Fibroblast of lung (primary cell): Measurements from ENCODE around the gene ZBBX. TPM values are rescaled to one million over a fixed set of nuclear protein-coding genes. Genes with fewer than 3 reads are reported as not detected.

ENCODE experiments used
- DNase-seq, 2 donors: peaks; one replicate each; pipeline versions ENCODE4 v3.0.0 to v3.0.0-alpha.2; 2010; ENCODE audit warnings: low read depth in 2 of 2
- H2AFZ ChIP-seq: 2 replicates; pipeline ENCODE4 v1.5.1; 2012; ENCODE audit warnings: low read length, control low read depth, inconsistent platforms
- H3K27ac ChIP-seq: 2 replicates; pipeline ENCODE4 v1.5.1; 2011; ENCODE audit warnings: low read length, control low read depth; ENCODE audit not compliant: insufficient read depth
- H3K27me3 ChIP-seq: 2 replicates; pipeline ENCODE4 v1.5.1; 2011; ENCODE audit warnings: mild to moderate bottlenecking, low read length; ENCODE audit not compliant: control insufficient read depth, insufficient read depth
- H3K36me3 ChIP-seq: 2 replicates; pipeline ENCODE4 v1.5.1; 2011; ENCODE audit warnings: low read length; ENCODE audit not compliant: control insufficient read depth, insufficient read depth
- H3K4me1 ChIP-seq: 2 replicates; pipeline ENCODE4 v1.5.1; 2011; ENCODE audit warnings: low read length; ENCODE audit not compliant: control insufficient read depth, insufficient read depth; ENCODE audit errors: extremely low read depth
- H3K4me2 ChIP-seq: 2 replicates; pipeline ENCODE4 v1.5.1; 2011; ENCODE audit warnings: low read length, control low read depth; ENCODE audit not compliant: insufficient read depth; ENCODE audit errors: extremely low read depth
- H3K4me3 ChIP-seq, 4 experiments: fragments of 200-600 bp in 1 of 4; sonication (generic) in 1 of 4; replicated peaks in 1 of 4; 2 replicates each; pipeline ENCODE4 v1.5.1; 2011 to 2016; ENCODE audit warnings: low read length in 4 of 4, low read depth in 3 of 4, mild to moderate bottlenecking in 3 of 4, control low read depth in 2 of 4, inconsistent platforms in 1 of 4, mixed read lengths in 1 of 4; ENCODE audit not compliant: insufficient read depth in 1 of 4; ENCODE audit errors: control extremely low read depth in 1 of 4
- H3K79me2 ChIP-seq: 2 replicates; pipeline ENCODE4 v1.5.1; 2012; ENCODE audit warnings: mild to moderate bottlenecking, low read length, inconsistent platforms; ENCODE audit not compliant: control insufficient read depth, insufficient read depth
- H3K9ac ChIP-seq: 2 replicates; pipeline ENCODE4 v1.5.1; 2011; ENCODE audit warnings: mild to moderate bottlenecking, low read length, control low read depth; ENCODE audit not compliant: insufficient read depth
- H3K9me3 ChIP-seq: 2 replicates; pipeline ENCODE4 v1.5.1; 2012; ENCODE audit warnings: low read depth, low read length; ENCODE audit not compliant: control insufficient read depth, insufficient read depth
- H4K20me1 ChIP-seq: 2 replicates; pipeline ENCODE4 v1.5.1; 2011; ENCODE audit warnings: low read length; ENCODE audit not compliant: control insufficient read depth, insufficient read depth; ENCODE audit errors: extremely low read depth
- CTCF ChIP-seq, 2 donors: IDR thresholded peaks in 1 of 2; conservative IDR thresholded peaks in 1 of 2; 1 replicate in 1 of 2; 2 replicates in 1 of 2; pipeline ENCODE4 v1.5.1; 2011 to 2012; ENCODE audit warnings: low read length in 2 of 2, control low read depth in 1 of 2, inconsistent platforms in 1 of 2, low read depth in 1 of 2, mild to moderate bottlenecking in 1 of 2
- EZH2 ChIP-seq: IDR thresholded peaks from 2 replicates; pipeline ENCODE4 v1.5.1; 2012; ENCODE audit warnings: low read length, control low read depth, mild to moderate bottlenecking; ENCODE audit errors: missing control alignments
- polyA plus RNA-seq, 2 donors: library from polyadenylated mRNA; depleted of rRNA in 1 of 2; stranded (reverse) in 1 of 2; unstranded in 1 of 2; fragments of >200 nt; gene quantifications; 2 replicates each; pipeline ENCODE4 v1.2.1, GENCODE V29; 2011 to 2012; ENCODE audit warnings: missing spikeins in 1 of 2
- total RNA-seq: library from RNA; depleted of rRNA; stranded (reverse); fragments of >200 nt; gene quantifications from 2 replicates; pipeline ENCODE4 v1.2.1, GENCODE V29; 2014

The ZBBX gene
- total and polyA plus RNA-seq, 2 donors (not counting 1 experiment from before 2014, with no cell fraction given) = 0.17 TPM; not detected in 1

- DNase-seq = no peak
- Histone ChIP-seq H3K36me3 (no peaks in the 10 kb centered on the region), H3K27me3 (no peaks in the 10 kb centered on the region), H3K9ac (no peak overlapping the region), H3K4me3 (no peak overlapping the region), H3K79me2 (no peaks in the 10 kb centered on the region), H3K4me2 (no peak overlapping the region), H3K9me3 (no peaks in the 10 kb centered on the region), H3K27ac (no peak overlapping the region), H3K4me1 (no peaks in the 10 kb centered on the region), H2AFZ (no peak overlapping the region), H4K20me1 (no peaks in the 10 kb centered on the region)
- no peak for TF ChIP-seq EZH2
- no peak for TF ChIP-seq CTCF (conservative IDR thresholded peaks at IDR 0.05 in 1 of 2, IDR thresholded peaks at IDR 0.05 in 1 of 2; ENCODE audit: low read depth in 1 of 2, low read length in 2 of 2)
These were observed 91.4 kb downstream of the ZBBX start for GRCh38 chr3:167288737-167289136.

- no peaks in the 10 kb centered on the region for H4K20me1 ChIP-seq
- TF ChIP-seq CTCF (conservative IDR thresholded peaks at IDR 0.05 in 1 of 2, IDR thresholded peaks at IDR 0.05 in 1 of 2; ENCODE audit: low read depth in 1 of 2, low read length in 2 of 2) (no peak), EZH2 (no peak)
- H3K79me2 ChIP-seq = no peaks in the 10 kb centered on the region
- H3K9ac ChIP-seq = no peak overlapping the region
- no peak overlapping the region for H3K4me2 ChIP-seq
- H3K9me3 ChIP-seq = no peaks in the 10 kb centered on the region
- no peak overlapping the region for H3K27ac ChIP-seq
- no peaks in the 10 kb centered on the region for H3K27me3 ChIP-seq
- H3K4me3 ChIP-seq = no peak overlapping the region
- H3K4me1 ChIP-seq = no peaks in the 10 kb centered on the region
- H2AFZ ChIP-seq = no peak overlapping the region
- no peak for DNase-seq
- H3K36me3 ChIP-seq = no peaks in the 10 kb centered on the region
These were observed 92.8 kb downstream of the ZBBX start for GRCh38 chr3:167287308-167287707.

- H3K4me2 ChIP-seq = no peak overlapping the region
- H4K20me1 ChIP-seq = no peaks in the 10 kb centered on the region
- H3K4me1 ChIP-seq = no peaks in the 10 kb centered on the region
- no peak for DNase-seq
- no peaks in the 10 kb centered on the region for H3K36me3 ChIP-seq
- no peak overlapping the region for H2AFZ ChIP-seq
- no peak overlapping the region for H3K9ac ChIP-seq
- H3K27ac ChIP-seq = no peak overlapping the region
- no peaks in the 10 kb centered on the region for H3K27me3 ChIP-seq
- H3K9me3 ChIP-seq = no peaks in the 10 kb centered on the region
- no peaks in the 10 kb centered on the region for H3K79me2 ChIP-seq
- no peak overlapping the region for H3K4me3 ChIP-seq
- TF ChIP-seq EZH2 (no peak), CTCF (conservative IDR thresholded peaks at IDR 0.05 in 1 of 2, IDR thresholded peaks at IDR 0.05 in 1 of 2; ENCODE audit: low read depth in 1 of 2, low read length in 2 of 2) (no peak)
These were observed 105.8 kb downstream of the ZBBX start for GRCh38 chr3:167274141-167274874.
